KMS-11 (cell line): ENCODE results near the gene SERPINA3.

Source experiments
- H2AFZ ChIP-seq: fragments of 200-600 bp; sonication (generic); 2 replicates; pipeline ENCODE4 v1.6.1; 2016; ENCODE audit warnings: antibody characterized with exemption, mixed run types, low read depth
- H3K27ac ChIP-seq: fragments of 200-600 bp; sonication (generic); 2 replicates; pipeline ENCODE4 v1.6.1; 2016; ENCODE audit warnings: mild to moderate bottlenecking, mixed run types
- H3K27me3 ChIP-seq: fragments of 200-600 bp; sonication (generic); 2 replicates; pipeline ENCODE4 v1.6.1; 2017; ENCODE audit warnings: mild to moderate bottlenecking, low read depth, mixed run types, moderate library complexity; ENCODE audit not compliant: insufficient read depth
- H3K36me3 ChIP-seq: fragments of 200-600 bp; sonication (generic); 2 replicates; pipeline ENCODE4 v1.6.1; 2017; ENCODE audit warnings: mild to moderate bottlenecking, mixed run types; ENCODE audit not compliant: insufficient read depth
- H3K4me1 ChIP-seq: fragments of 200-600 bp; sonication (generic); 2 replicates; pipeline ENCODE4 v1.6.1; 2016; ENCODE audit warnings: mild to moderate bottlenecking, low read depth, mixed run types; ENCODE audit not compliant: poor library complexity, severe bottlenecking
- H3K4me2 ChIP-seq: fragments of 200-600 bp; sonication (generic); 2 replicates; pipeline ENCODE4 v1.7.0; 2016; ENCODE audit warnings: mild to moderate bottlenecking, mixed run types
- H3K4me3 ChIP-seq: fragments of 200-600 bp; sonication (generic); IDR thresholded peaks from 2 replicates; pipeline ENCODE4 v1.6.1; 2017; ENCODE audit warnings: low read depth, low read length, mixed read lengths; ENCODE audit not compliant: insufficient read depth
- H3K79me2 ChIP-seq: fragments of 200-600 bp; sonication (generic); 2 replicates; pipeline ENCODE4 v1.6.1; 2016; ENCODE audit warnings: low read depth, mixed run types; ENCODE audit not compliant: insufficient read depth
- H3K9ac ChIP-seq: fragments of 200-600 bp; sonication (generic); 2 replicates; pipeline ENCODE4 v1.6.1; 2016; ENCODE audit warnings: mild to moderate bottlenecking, mixed run types
- H4K20me1 ChIP-seq: fragments of 200-600 bp; sonication (generic); 2 replicates; pipeline ENCODE4 v1.6.1; 2016; ENCODE audit warnings: mild to moderate bottlenecking, mixed run types; ENCODE audit not compliant: insufficient read depth
- CTCF ChIP-seq: fragments of 200-600 bp; sonication (generic); conservative IDR thresholded peaks from 2 replicates; pipeline ENCODE4 v1.6.1; 2017; ENCODE audit warnings: low read depth, mild to moderate bottlenecking, antibody characterized with exemption, low read length, moderate library complexity, mixed read lengths

SERPINA3 gene

GRCh38 chr14:94624537-94625352, 12.6 kb downstream of the SERPINA3 start:
- Histone ChIP-seq H4K20me1 (no peaks in the 10 kb centered on the region), H3K4me2 (no peak overlapping the region), H3K4me1 (no peaks in the 10 kb centered on the region), H3K27me3 (no peaks in the 10 kb centered on the region), H3K27ac (no peak overlapping the region), H3K4me3 (no peak overlapping the region), H3K9ac (no peak overlapping the region), H3K36me3 (no peaks in the 10 kb centered on the region), H3K79me2 (no peaks in the 10 kb centered on the region), H2AFZ (no peak overlapping the region)
- TF ChIP-seq CTCF: no peak

- Histone ChIP-seq H3K79me2 (no peaks in the 10 kb centered on the region), H2AFZ (no peak overlapping the region), H3K4me2 (no peak overlapping the region), H3K27ac (no peak overlapping the region), H3K4me1 (no peaks in the 10 kb centered on the region), H3K4me3 (no peak overlapping the region), H3K36me3 (no peaks in the 10 kb centered on the region), H3K27me3 (no peaks in the 10 kb centered on the region), H4K20me1 (no peaks in the 10 kb centered on the region), H3K9ac (no peak overlapping the region)
- no peak for TF ChIP-seq CTCF
Observed at GRCh38 chr14:94625353-94625635, 13.1 kb downstream of the SERPINA3 start.

GRCh38 chr14:94628578-94628977, 16.4 kb downstream of the SERPINA3 start:
- no peak overlapping the region for H3K4me2 ChIP-seq
- H3K36me3 ChIP-seq: no peaks in the 10 kb centered on the region
- H3K9ac ChIP-seq: no peak overlapping the region
- H3K4me3 ChIP-seq: no peak overlapping the region
- H3K27ac ChIP-seq: no peak overlapping the region
- H3K79me2 ChIP-seq: no peaks in the 10 kb centered on the region
- H2AFZ ChIP-seq: no peak overlapping the region
- no peaks in the 10 kb centered on the region for H4K20me1 ChIP-seq
- no peaks in the 10 kb centered on the region for H3K4me1 ChIP-seq
- H3K27me3 ChIP-seq: no peaks in the 10 kb centered on the region
- TF ChIP-seq CTCF: no peak

- H2AFZ ChIP-seq: no peak overlapping the region
- H3K27ac ChIP-seq: no peak overlapping the region
- no peaks in the 10 kb centered on the region for H3K36me3 ChIP-seq
- no peaks in the 10 kb centered on the region for H3K27me3 ChIP-seq
- H3K9ac ChIP-seq: no peak overlapping the region
- H3K4me1 ChIP-seq: no peaks in the 10 kb centered on the region
- no peaks in the 10 kb centered on the region for H3K79me2 ChIP-seq
- TF ChIP-seq CTCF: no peak
- no peak overlapping the region for H3K4me2 ChIP-seq
- H3K4me3 ChIP-seq: no peak overlapping the region
- H4K20me1 ChIP-seq: no peaks in the 10 kb centered on the region
Observed at GRCh38 chr14:94630396-94630795, 18.2 kb downstream of the SERPINA3 start.
